Putamen (tissue), 1 donor: ENCODE results near the gene DKK2.
"Not testable (repeated sequence)": the region's sequence is repeated elsewhere in the genome, so short reads cannot be mapped to it uniquely, and the experiment has no call there.

Source experiments
- DNase-seq: peaks from one replicate; pipeline ENCODE4 v3.0.0-alpha.2; 2016; ENCODE audit warnings: low spot score

DKK2 gene

GRCh38 chr4:106909486-106910188 is 126.5 kb downstream of the DKK2 start:
- no peak for DNase-seq

GRCh38 chr4:106908049-106908448 is 128.1 kb downstream of the DKK2 start:
- not testable (repeated sequence) for DNase-seq

DNA sequence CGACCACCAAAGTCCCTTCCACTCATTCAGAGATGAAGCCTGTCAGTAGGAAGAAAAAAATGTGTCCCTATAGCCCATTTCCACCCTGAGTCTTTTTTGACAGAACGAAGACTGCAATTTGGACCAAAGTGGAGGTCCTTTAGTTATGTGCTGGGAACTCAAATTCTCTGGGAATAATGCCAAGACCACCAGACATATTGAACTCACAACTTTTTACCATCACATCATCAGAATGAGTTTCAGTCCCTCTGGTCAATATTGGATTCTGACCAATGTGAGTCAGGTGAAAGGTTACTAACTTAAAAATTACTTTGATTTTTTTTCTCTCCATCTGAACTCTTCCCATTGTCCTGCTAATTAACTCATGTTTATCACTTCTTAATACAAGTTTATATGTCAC is 128.9 kb downstream of the DKK2 start:
- no peak for DNase-seq

GRCh38 chr4:106906728-106907127 is 129.4 kb downstream of the DKK2 start:
- no peak for DNase-seq

- no peak for DNase-seq
Observed at GRCh38 chr4:106898621-106899230, 137.4 kb downstream of the DKK2 start.

GRCh38 chr4:106893903-106894302 is 142.2 kb downstream of the DKK2 start:
- no peak for DNase-seq

- DNase-seq, result no peak
Observed at GRCh38 chr4:106893395-106893881, 142.7 kb downstream of the DKK2 start.

DNA sequence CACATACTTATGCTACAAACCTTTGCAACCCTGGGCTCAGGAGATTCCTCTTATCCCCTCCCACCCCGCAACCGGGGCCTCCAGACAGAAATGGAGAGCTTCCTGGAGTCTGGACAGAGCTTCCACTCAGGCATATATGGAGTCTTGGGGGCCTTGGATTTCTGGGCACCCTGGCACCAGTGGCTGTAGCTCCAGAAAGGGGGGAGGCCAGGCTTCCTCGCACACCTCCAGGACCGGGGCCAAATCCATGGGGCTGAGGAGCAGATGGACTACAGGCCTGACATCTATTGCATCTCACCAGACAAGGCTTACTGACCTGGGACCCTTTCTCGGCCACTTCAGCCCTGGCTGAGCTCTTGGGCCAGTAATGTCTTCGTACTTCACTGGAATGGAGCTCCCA is 143.3 kb downstream of the DKK2 start:
- no peak for DNase-seq

- no peak for DNase-seq
Observed at GRCh38 chr4:106875340-106875739, 160.8 kb downstream of the DKK2 start.
